Ishikawa (cell line): ENCODE measurements around the gene REC114.

ENCODE experiments used
- RAD21 ChIP-seq: IDR thresholded peaks from 2 replicates; pipeline ENCODE4 v1.6.1; 2012; ENCODE audit warnings: low read depth
- TAF1 ChIP-seq: IDR thresholded peaks from 2 replicates; pipeline ENCODE4 v1.6.1; 2012; ENCODE audit warnings: low read depth, mild to moderate bottlenecking
- TF ChIP-seq, protein P1 (sequence below): IDR thresholded peaks from 2 replicates; pipeline ENCODE4 v1.6.1; 2012; ENCODE audit warnings: low read depth, mild to moderate bottlenecking

DNA sequence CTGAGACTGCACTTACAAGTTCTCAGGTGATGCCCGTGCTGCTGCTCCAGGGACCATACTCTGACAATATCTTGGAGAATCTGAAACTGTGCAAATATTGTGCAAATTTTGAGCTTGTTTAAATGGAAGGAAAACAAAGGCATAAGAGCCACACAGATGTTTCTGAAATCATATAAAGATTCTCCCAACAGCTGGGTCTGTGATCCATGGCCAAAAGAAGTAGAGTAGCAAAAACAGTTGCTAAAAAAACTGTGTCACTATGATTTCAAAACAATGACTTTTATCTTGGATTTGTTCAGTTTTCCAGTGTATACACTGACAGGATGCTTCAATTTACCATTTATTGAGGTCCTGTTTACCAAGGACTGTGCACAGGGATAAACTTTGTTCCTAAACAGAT is 164.9 kb downstream of the REC114 start:
- no peak for TF ChIP-seq TAF1
- TF ChIP-seq RAD21 = no peak
- TF ChIP-seq, protein P1, sequence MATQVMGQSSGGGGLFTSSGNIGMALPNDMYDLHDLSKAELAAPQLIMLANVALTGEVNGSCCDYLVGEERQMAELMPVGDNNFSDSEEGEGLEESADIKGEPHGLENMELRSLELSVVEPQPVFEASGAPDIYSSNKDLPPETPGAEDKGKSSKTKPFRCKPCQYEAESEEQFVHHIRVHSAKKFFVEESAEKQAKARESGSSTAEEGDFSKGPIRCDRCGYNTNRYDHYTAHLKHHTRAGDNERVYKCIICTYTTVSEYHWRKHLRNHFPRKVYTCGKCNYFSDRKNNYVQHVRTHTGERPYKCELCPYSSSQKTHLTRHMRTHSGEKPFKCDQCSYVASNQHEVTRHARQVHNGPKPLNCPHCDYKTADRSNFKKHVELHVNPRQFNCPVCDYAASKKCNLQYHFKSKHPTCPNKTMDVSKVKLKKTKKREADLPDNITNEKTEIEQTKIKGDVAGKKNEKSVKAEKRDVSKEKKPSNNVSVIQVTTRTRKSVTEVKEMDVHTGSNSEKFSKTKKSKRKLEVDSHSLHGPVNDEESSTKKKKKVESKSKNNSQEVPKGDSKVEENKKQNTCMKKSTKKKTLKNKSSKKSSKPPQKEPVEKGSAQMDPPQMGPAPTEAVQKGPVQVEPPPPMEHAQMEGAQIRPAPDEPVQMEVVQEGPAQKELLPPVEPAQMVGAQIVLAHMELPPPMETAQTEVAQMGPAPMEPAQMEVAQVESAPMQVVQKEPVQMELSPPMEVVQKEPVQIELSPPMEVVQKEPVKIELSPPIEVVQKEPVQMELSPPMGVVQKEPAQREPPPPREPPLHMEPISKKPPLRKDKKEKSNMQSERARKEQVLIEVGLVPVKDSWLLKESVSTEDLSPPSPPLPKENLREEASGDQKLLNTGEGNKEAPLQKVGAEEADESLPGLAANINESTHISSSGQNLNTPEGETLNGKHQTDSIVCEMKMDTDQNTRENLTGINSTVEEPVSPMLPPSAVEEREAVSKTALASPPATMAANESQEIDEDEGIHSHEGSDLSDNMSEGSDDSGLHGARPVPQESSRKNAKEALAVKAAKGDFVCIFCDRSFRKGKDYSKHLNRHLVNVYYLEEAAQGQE = no peak
